ENCODE results near the gene TRERF1.

TRERF1 gene

GRCh38 chr6:42269553-42269952 lies 182.2 kb downstream of the TRERF1 start:
- Histone ChIP-seq H3K4me3 (ENCODE audit: insufficient read depth, low read length, poor library complexity, severe bottlenecking) (no peak overlapping the region), H3F3A (ENCODE audit: insufficient read depth) (no peaks in the 10 kb centered on the region), H3K9me3 (ENCODE audit: insufficient read depth, low read length) (no peaks in the 10 kb centered on the region), H2AFZ (ENCODE audit: low read depth, low read length, severe bottlenecking) (peak overlapping the region; percentile 37), H3K79me2 (ENCODE audit: insufficient read depth, low read length) (no peaks in the 10 kb centered on the region), H3K9ac (ENCODE audit: low read length) (no peak overlapping the region), H3K27ac (ENCODE audit: low read depth, low read length) (no peak overlapping the region), H3K4me2 (ENCODE audit: low read depth, low read length, poor library complexity, severe bottlenecking) (peak overlapping the region; percentile 18), H3K9me2 (replicated peaks; ENCODE audit: insufficient read depth, low read length) (no peaks in the 10 kb centered on the region), H3K27me3 (ENCODE audit: low read length) (no peaks in the 10 kb centered on the region), H4K20me1 (ENCODE audit: low read depth, low read length) (no peaks in the 10 kb centered on the region), H3K36me3 (ENCODE audit: low read length) (no peaks in the 10 kb centered on the region)
- no peak for TF ChIP-seq EZH2phosphoT487 (conservative IDR thresholded peaks at IDR 0.05; ENCODE audit: low read length)
- TF ChIP-seq, protein P1, sequence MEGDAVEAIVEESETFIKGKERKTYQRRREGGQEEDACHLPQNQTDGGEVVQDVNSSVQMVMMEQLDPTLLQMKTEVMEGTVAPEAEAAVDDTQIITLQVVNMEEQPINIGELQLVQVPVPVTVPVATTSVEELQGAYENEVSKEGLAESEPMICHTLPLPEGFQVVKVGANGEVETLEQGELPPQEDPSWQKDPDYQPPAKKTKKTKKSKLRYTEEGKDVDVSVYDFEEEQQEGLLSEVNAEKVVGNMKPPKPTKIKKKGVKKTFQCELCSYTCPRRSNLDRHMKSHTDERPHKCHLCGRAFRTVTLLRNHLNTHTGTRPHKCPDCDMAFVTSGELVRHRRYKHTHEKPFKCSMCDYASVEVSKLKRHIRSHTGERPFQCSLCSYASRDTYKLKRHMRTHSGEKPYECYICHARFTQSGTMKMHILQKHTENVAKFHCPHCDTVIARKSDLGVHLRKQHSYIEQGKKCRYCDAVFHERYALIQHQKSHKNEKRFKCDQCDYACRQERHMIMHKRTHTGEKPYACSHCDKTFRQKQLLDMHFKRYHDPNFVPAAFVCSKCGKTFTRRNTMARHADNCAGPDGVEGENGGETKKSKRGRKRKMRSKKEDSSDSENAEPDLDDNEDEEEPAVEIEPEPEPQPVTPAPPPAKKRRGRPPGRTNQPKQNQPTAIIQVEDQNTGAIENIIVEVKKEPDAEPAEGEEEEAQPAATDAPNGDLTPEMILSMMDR (IDR thresholded peaks at IDR 0.05; ENCODE audit: insufficient read depth, low read length, poor library complexity, severe bottlenecking) = no peak

- H3K9me2 ChIP-seq (replicated peaks; ENCODE audit: insufficient read depth, low read length) = no peaks in the 10 kb centered on the region
- H3K9me3 ChIP-seq (ENCODE audit: insufficient read depth, low read length) = no peaks in the 10 kb centered on the region
- no peak overlapping the region for H3K27ac ChIP-seq (ENCODE audit: low read depth, low read length)
- no peaks in the 10 kb centered on the region for H3K36me3 ChIP-seq (ENCODE audit: low read length)
- H2AFZ ChIP-seq (ENCODE audit: low read depth, low read length, severe bottlenecking) = no peak overlapping the region
- H3K9ac ChIP-seq (ENCODE audit: low read length) = no peak overlapping the region
- no peaks in the 10 kb centered on the region for H3K27me3 ChIP-seq (ENCODE audit: low read length)
- no peaks in the 10 kb centered on the region for H4K20me1 ChIP-seq (ENCODE audit: low read depth, low read length)
- H3K4me3 ChIP-seq (ENCODE audit: insufficient read depth, low read length, poor library complexity, severe bottlenecking) = no peak overlapping the region
- H3K4me2 ChIP-seq (ENCODE audit: low read depth, low read length, poor library complexity, severe bottlenecking) = no peak overlapping the region
- H3F3A ChIP-seq (ENCODE audit: insufficient read depth) = no peaks in the 10 kb centered on the region
- no peaks in the 10 kb centered on the region for H3K79me2 ChIP-seq (ENCODE audit: insufficient read depth, low read length)
- TF ChIP-seq, protein P1 (IDR thresholded peaks at IDR 0.05; ENCODE audit: insufficient read depth, low read length, poor library complexity, severe bottlenecking) = no peak
- TF ChIP-seq EZH2phosphoT487 (conservative IDR thresholded peaks at IDR 0.05; ENCODE audit: low read length) = no peak
Measured at GRCh38 chr6:42268835-42269204, 182.9 kb downstream of the TRERF1 start.

DNA sequence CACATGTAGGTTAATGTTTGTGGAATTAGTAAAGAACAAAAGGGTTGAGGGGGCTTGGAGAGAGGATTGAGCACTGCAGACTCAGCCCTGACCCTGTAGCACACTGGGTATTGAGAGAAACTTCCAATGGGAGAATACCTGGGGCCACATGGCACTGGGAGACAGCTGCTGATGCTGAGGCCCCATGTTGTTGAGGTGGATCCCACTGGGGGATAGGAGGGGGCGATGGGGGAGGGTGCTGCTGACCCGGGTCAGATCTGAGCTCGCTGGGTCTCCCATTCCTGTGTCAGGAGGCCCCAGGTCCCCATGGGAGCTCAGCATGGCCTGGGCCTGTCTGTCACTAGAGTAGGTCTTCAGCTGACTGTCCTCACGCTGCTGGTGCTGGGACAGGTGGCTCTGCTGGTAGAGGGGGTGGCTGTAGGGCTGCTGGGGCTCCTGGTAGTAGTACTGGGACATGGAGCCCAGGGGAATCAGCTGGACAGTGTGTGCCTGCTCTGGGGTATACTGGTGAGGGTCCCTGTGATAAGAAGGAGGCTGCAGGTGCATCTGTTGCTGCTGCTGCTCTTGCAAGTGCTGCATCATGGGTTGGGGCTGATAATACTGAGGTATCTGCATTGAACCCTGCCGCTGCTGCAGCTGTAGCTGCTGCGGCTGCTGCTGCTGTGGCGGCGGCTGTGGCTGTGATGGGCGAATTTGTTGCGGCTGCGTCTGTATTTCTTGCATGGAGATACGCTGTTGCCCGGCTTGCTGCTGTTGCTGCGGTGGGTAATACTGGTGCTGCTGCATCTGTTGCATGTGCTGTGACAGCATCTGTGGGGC lies 183.5 kb downstream of the TRERF1 start:
- no peaks in the 10 kb centered on the region for H4K20me1 ChIP-seq (ENCODE audit: low read depth, low read length)
- H3K27me3 ChIP-seq (ENCODE audit: low read length) = no peaks in the 10 kb centered on the region
- no peak overlapping the region for H3K4me2 ChIP-seq (ENCODE audit: low read depth, low read length, poor library complexity, severe bottlenecking)
- H3K9ac ChIP-seq (ENCODE audit: low read length) = no peak overlapping the region
- H3K9me3 ChIP-seq (ENCODE audit: insufficient read depth, low read length) = no peaks in the 10 kb centered on the region
- no peaks in the 10 kb centered on the region for H3K9me2 ChIP-seq (replicated peaks; ENCODE audit: insufficient read depth, low read length)
- no peak overlapping the region for H2AFZ ChIP-seq (ENCODE audit: low read depth, low read length, severe bottlenecking)
- H3F3A ChIP-seq (ENCODE audit: insufficient read depth) = no peaks in the 10 kb centered on the region
- no peaks in the 10 kb centered on the region for H3K79me2 ChIP-seq (ENCODE audit: insufficient read depth, low read length)
- H3K27ac ChIP-seq (ENCODE audit: low read depth, low read length) = no peak overlapping the region
- H3K4me3 ChIP-seq (ENCODE audit: insufficient read depth, low read length, poor library complexity, severe bottlenecking) = no peak overlapping the region
- TF ChIP-seq, protein P1 (IDR thresholded peaks at IDR 0.05; ENCODE audit: insufficient read depth, low read length, poor library complexity, severe bottlenecking) = no peak
- no peak for TF ChIP-seq EZH2phosphoT487 (conservative IDR thresholded peaks at IDR 0.05; ENCODE audit: low read length)
- no peaks in the 10 kb centered on the region for H3K36me3 ChIP-seq (ENCODE audit: low read length)
